ENCODE data around the gene PDX1.

PDX1 gene

DNA sequence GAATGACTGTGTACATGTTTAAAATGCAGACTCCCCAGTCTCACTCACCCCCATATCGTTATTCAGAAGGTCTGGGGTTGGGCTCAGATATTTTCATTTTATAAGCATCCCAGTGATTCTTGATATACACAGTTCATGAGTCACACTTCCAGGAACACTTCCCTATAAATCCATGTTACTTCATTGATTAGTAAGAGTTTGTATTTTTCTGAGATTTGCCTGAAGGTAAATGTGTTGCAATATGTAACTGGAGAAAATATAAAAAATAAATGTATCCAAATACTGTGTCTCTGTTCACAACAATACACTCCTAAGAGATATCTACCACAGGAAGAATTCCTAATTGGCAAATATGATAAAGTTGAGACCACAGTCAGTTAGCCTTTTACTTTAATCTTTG is 6.6 kb upstream of the PDX1 start:
- Histone ChIP-seq H3K27ac (ENCODE audit: low read depth, low read length, poor library complexity, severe bottlenecking) (no peak overlapping the region), H2AFZ (ENCODE audit: low read length) (no peak overlapping the region), H3K9me3 (ENCODE audit: low read length) (no peaks in the 10 kb centered on the region), H3K9me2 (ENCODE audit: low read depth, low read length) (no peaks in the 10 kb centered on the region), H3K4me1 (ENCODE audit: insufficient read depth, low read length, severe bottlenecking) (no peaks in the 10 kb centered on the region), H3K79me2 (ENCODE audit: insufficient read depth, low read length) (no peaks in the 10 kb centered on the region), H3K4me2 (ENCODE audit: low read length) (no peak overlapping the region), H3K36me3 (ENCODE audit: insufficient read depth, low read length) (no peaks in the 10 kb centered on the region), H4K20me1 (ENCODE audit: insufficient read depth, low read length) (no peaks in the 10 kb centered on the region), H3F3A (ENCODE audit: insufficient read depth, low read length) (no peaks in the 10 kb centered on the region), H3K27me3 (ENCODE audit: insufficient read depth, low read length) (no peaks in the 10 kb centered on the region), H3K9ac (ENCODE audit: low read length) (no peak overlapping the region), H3K4me3 (ENCODE audit: low read depth, low read length, poor library complexity, severe bottlenecking) (no peak overlapping the region)
- TF ChIP-seq, protein P1, sequence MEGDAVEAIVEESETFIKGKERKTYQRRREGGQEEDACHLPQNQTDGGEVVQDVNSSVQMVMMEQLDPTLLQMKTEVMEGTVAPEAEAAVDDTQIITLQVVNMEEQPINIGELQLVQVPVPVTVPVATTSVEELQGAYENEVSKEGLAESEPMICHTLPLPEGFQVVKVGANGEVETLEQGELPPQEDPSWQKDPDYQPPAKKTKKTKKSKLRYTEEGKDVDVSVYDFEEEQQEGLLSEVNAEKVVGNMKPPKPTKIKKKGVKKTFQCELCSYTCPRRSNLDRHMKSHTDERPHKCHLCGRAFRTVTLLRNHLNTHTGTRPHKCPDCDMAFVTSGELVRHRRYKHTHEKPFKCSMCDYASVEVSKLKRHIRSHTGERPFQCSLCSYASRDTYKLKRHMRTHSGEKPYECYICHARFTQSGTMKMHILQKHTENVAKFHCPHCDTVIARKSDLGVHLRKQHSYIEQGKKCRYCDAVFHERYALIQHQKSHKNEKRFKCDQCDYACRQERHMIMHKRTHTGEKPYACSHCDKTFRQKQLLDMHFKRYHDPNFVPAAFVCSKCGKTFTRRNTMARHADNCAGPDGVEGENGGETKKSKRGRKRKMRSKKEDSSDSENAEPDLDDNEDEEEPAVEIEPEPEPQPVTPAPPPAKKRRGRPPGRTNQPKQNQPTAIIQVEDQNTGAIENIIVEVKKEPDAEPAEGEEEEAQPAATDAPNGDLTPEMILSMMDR (IDR thresholded peaks at IDR 0.05; ENCODE audit: low read length): no peak
- no peak for TF ChIP-seq EZH2 (IDR thresholded peaks at IDR 0.05; ENCODE audit: borderline replicate concordance, low read length)

DNA sequence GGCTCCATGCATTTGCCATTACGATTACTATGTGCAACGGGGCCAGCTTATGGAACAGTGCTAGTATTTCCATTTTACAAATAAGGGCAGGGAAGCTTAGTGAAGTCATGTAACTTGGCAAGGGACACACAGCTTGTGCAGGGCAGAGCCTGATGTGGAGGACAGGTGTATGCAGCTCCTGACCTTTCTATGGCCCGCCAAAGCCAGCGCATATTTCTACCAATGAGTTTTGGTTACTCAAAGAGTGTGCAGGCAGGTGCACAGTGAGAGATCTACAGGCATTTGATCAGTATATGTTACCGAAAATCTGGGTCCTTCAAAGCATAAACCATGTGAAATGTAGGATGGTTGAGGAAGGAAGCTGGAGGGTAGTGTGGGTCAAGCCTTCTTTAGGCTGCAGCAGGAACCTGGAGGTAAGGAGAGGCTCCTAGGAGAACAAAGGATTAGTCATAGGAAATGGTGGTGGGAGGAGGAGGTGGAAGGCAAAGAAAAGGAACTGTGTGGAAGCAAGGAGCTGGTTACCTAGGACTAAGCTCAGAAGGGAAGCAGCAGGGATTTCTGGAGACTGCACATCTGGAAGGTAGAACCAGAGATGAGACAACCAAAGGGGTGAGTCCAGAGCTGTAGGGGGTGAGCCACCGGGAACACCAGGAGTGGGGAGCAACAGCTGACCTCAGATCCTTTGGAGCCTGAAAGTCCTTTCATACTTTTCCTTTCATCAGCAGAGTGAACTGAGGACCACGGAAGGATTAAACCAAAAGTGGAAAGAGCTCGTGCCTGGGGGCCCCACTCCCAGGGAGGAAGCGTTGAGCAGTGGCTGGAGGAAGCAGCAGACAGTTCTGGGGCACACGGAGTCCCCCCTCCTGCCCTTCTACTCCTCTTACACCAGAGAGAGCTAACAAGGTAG is 4.2 kb upstream of the PDX1 start:
- no peak for TF ChIP-seq EZH2 (IDR thresholded peaks at IDR 0.05; ENCODE audit: borderline replicate concordance, low read length)
- TF ChIP-seq, protein P1 (IDR thresholded peaks at IDR 0.05; ENCODE audit: low read length): no peak
- H3K27me3 ChIP-seq (ENCODE audit: insufficient read depth, low read length): no peaks in the 10 kb centered on the region

DNA sequence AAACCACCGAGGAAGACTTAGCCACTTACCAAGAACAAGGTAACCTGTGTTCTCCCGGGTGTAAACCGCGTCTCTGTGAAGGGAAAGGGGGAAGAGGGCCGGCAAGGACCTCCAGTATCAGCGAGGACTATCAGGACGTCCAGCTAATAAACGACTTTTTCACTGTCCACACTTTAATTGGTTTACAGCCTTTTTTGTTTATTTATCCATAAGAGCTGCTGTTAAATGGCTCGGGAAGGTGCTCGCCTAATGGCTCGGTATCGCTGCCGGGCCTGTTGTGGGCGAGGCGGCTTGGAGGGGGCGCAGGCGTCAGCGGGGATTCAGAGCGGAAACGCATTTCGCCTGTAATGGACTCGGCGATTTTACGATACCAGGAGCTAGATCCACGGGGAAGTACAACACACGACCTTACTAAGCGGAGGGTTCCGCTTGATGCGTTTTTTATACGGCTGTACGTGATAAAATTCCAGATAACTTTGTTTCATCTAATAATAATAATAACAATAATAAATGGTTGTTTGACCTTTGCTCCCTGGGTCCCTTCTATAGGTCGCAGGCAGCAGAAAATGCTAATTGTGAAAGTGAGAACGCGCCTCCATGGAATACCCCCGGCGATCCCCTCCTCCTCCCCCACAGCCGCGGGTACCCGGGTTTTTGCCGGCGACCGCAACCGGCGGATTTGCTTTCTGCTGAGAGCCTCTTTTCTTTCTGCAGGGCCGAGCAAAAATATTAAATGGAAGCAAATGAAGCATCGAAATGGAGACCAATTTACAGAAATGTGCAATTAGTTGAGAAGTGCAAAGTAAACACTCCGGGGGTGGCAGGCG is 2.5 kb upstream of the PDX1 start:
- Histone ChIP-seq H3K27ac (ENCODE audit: low read depth, low read length, poor library complexity, severe bottlenecking) (no peak overlapping the region), H4K20me1 (ENCODE audit: insufficient read depth, low read length) (no peaks in the 10 kb centered on the region), H3K4me2 (ENCODE audit: low read length) (no peak overlapping the region), H3K9ac (ENCODE audit: low read length) (no peak overlapping the region), H3F3A (ENCODE audit: insufficient read depth, low read length) (no peaks in the 10 kb centered on the region), H3K4me3 (ENCODE audit: low read depth, low read length, poor library complexity, severe bottlenecking) (no peak overlapping the region), H3K36me3 (ENCODE audit: insufficient read depth, low read length) (no peaks in the 10 kb centered on the region), H3K4me1 (ENCODE audit: insufficient read depth, low read length, severe bottlenecking) (no peaks in the 10 kb centered on the region), H2AFZ (ENCODE audit: low read length) (no peak overlapping the region), H3K79me2 (ENCODE audit: insufficient read depth, low read length) (no peaks in the 10 kb centered on the region), H3K9me3 (ENCODE audit: low read length) (no peaks in the 10 kb centered on the region), H3K27me3 (ENCODE audit: insufficient read depth, low read length) (no peaks in the 10 kb centered on the region), H3K9me2 (ENCODE audit: low read depth, low read length) (no peaks in the 10 kb centered on the region)
- TF ChIP-seq, protein P1 (IDR thresholded peaks at IDR 0.05; ENCODE audit: low read length): no peak
- TF ChIP-seq EZH2 (IDR thresholded peaks at IDR 0.05; ENCODE audit: borderline replicate concordance, low read length): no peak

More for the DNA sequence above, 4.2 kb upstream of the PDX1 start:
- Histone ChIP-seq H3K27ac (ENCODE audit: low read depth, low read length, poor library complexity, severe bottlenecking) (no peak overlapping the region), H3K9me2 (ENCODE audit: low read depth, low read length) (no peaks in the 10 kb centered on the region), H3K36me3 (ENCODE audit: insufficient read depth, low read length) (no peaks in the 10 kb centered on the region), H3K4me3 (ENCODE audit: low read depth, low read length, poor library complexity, severe bottlenecking) (no peak overlapping the region), H3F3A (ENCODE audit: insufficient read depth, low read length) (no peaks in the 10 kb centered on the region), H3K79me2 (ENCODE audit: insufficient read depth, low read length) (no peaks in the 10 kb centered on the region), H3K9me3 (ENCODE audit: low read length) (no peaks in the 10 kb centered on the region), H4K20me1 (ENCODE audit: insufficient read depth, low read length) (no peaks in the 10 kb centered on the region), H2AFZ (ENCODE audit: low read length) (no peak overlapping the region), H3K4me2 (ENCODE audit: low read length) (no peak overlapping the region), H3K9ac (ENCODE audit: low read length) (no peak overlapping the region), H3K4me1 (ENCODE audit: insufficient read depth, low read length, severe bottlenecking) (no peaks in the 10 kb centered on the region)
